H9 (cell line): ENCODE results near the gene CHD6. TPM values are rescaled to one million over a fixed set of nuclear protein-coding genes. Genes with fewer than 3 reads are reported as not detected.

Experiments
- DNase-seq: peaks from one replicate; pipeline ENCODE4 v3.0.0-alpha.2; 2017
- H2AFZ ChIP-seq: one replicate; pipeline ENCODE4 v1.6.1; 2013; ENCODE audit warnings: mild to moderate bottlenecking, low read length, control low read depth, moderate library complexity
- H2AK5ac ChIP-seq: 2 replicates; pipeline ENCODE4 v1.6.1; 2013; ENCODE audit warnings: low read length, control low read depth, mixed read lengths; ENCODE audit not compliant: insufficient read length
- H2BK120ac ChIP-seq: one replicate; pipeline ENCODE4 v1.6.1; 2013; ENCODE audit warnings: low read depth, mild to moderate bottlenecking, low read length, control low read depth, inconsistent platforms; ENCODE audit not compliant: poor library complexity, severe bottlenecking
- H2BK12ac ChIP-seq: 2 replicates; pipeline ENCODE4 v1.6.1; 2013; ENCODE audit warnings: low read length, control low read depth, mixed read lengths, low read depth; ENCODE audit not compliant: insufficient read length
- H2BK15ac ChIP-seq: 2 replicates; pipeline ENCODE4 v1.6.1; 2013; ENCODE audit warnings: low read depth, low read length, control low read depth
- H2BK20ac ChIP-seq: one replicate; pipeline ENCODE4 v1.6.1; 2013; ENCODE audit warnings: low read depth, mild to moderate bottlenecking, low read length, control low read depth, inconsistent platforms; ENCODE audit not compliant: poor library complexity, severe bottlenecking
- H2BK5ac ChIP-seq: 2 replicates; pipeline ENCODE4 v1.6.1; 2013; ENCODE audit warnings: low read length, control low read depth, mixed read lengths; ENCODE audit not compliant: insufficient read length
- H3K14ac ChIP-seq: 2 replicates; pipeline ENCODE4 v1.6.1; 2013; ENCODE audit warnings: low read length, control low read depth; ENCODE audit not compliant: insufficient read depth
- H3K18ac ChIP-seq: 2 replicates; pipeline ENCODE4 v1.6.1; 2013; ENCODE audit warnings: low read depth, mild to moderate bottlenecking, mixed read lengths, low read length, control low read depth; ENCODE audit not compliant: insufficient read length
- H3K23ac ChIP-seq: 2 replicates; pipeline ENCODE4 v1.6.1; 2013; ENCODE audit warnings: low read length, control low read depth, mixed read lengths, low read depth; ENCODE audit not compliant: insufficient read length
- H3K23me2 ChIP-seq: 2 replicates; pipeline ENCODE4 v1.6.1; 2013; ENCODE audit warnings: low read depth, mild to moderate bottlenecking, mixed read lengths, low read length, control low read depth; ENCODE audit not compliant: insufficient read length, poor library complexity, severe bottlenecking
- H3K27ac ChIP-seq: 2 replicates; pipeline ENCODE4 v1.5.1; 2013; ENCODE audit warnings: low read length, control low read depth, mixed read lengths, low read depth; ENCODE audit not compliant: insufficient read length
- H3K27me3 ChIP-seq: 2 replicates; pipeline ENCODE4 v1.6.1; 2013; ENCODE audit warnings: low read length, control low read depth, inconsistent platforms; ENCODE audit not compliant: insufficient read depth
- H3K4ac ChIP-seq: 2 replicates; pipeline ENCODE4 v1.6.1; 2013; ENCODE audit warnings: low read depth, mild to moderate bottlenecking, control low read depth, inconsistent platforms, low read length, moderate library complexity
- H3K4me1 ChIP-seq: 2 replicates; pipeline ENCODE4 v1.6.1; 2013; ENCODE audit warnings: low read length, control low read depth, inconsistent platforms; ENCODE audit not compliant: insufficient read depth
- H3K4me2 ChIP-seq: 2 replicates; pipeline ENCODE4 v1.6.1; 2013; ENCODE audit warnings: low read length, control low read depth, mixed read lengths; ENCODE audit not compliant: insufficient read length, insufficient read depth
- H3K56ac ChIP-seq: 2 replicates; pipeline ENCODE4 v1.6.1; 2013; ENCODE audit warnings: low read depth, mild to moderate bottlenecking, mixed read lengths, low read length, control low read depth; ENCODE audit not compliant: insufficient read length
- H3K79me1 ChIP-seq: 2 replicates; pipeline ENCODE4 v1.6.1; 2013; ENCODE audit warnings: low read depth, mild to moderate bottlenecking, moderate library complexity, low read length, control low read depth, inconsistent platforms; ENCODE audit not compliant: insufficient read depth, poor library complexity, severe bottlenecking
- H3K79me2 ChIP-seq: 2 replicates; pipeline ENCODE4 v1.6.1; 2013; ENCODE audit warnings: low read length, control low read depth, inconsistent platforms; ENCODE audit not compliant: insufficient read depth
- H3K9ac ChIP-seq: 2 replicates; pipeline ENCODE4 v1.6.1; 2013; ENCODE audit warnings: low read length, control low read depth, mixed read lengths; ENCODE audit not compliant: insufficient read length; ENCODE audit errors: extremely low read depth
- H3K9me3 ChIP-seq: one replicate; pipeline ENCODE4 v1.6.1; 2013; ENCODE audit warnings: low read depth, low read length, inconsistent platforms; ENCODE audit not compliant: control insufficient read depth
- H3T11ph ChIP-seq: one replicate; pipeline ENCODE4 v1.6.1; 2013; ENCODE audit warnings: mild to moderate bottlenecking, low read length, control low read depth, inconsistent platforms
- H4K20me1 ChIP-seq: one replicate; pipeline ENCODE4 v1.6.1; 2013; ENCODE audit not compliant: control insufficient read depth, insufficient read length, insufficient read depth
- H4K5ac ChIP-seq: 2 replicates; pipeline ENCODE4 v1.6.1; 2013; ENCODE audit warnings: low read depth, mild to moderate bottlenecking, mixed read lengths, low read length, control low read depth; ENCODE audit not compliant: insufficient read length
- H4K8ac ChIP-seq: replicated peaks from 2 replicates; pipeline ENCODE4 v1.6.1; 2013; ENCODE audit warnings: low read length, control low read depth, mixed read lengths, low read depth; ENCODE audit not compliant: insufficient read length
- H4K91ac ChIP-seq: 2 replicates; pipeline ENCODE4 v1.6.1; 2013; ENCODE audit warnings: low read depth, mild to moderate bottlenecking, moderate library complexity, mixed read lengths, low read length, control low read depth; ENCODE audit not compliant: insufficient read length
- H3K27ac Mint-ChIP-seq, 3 experiments: 2 replicates in 2 of 3; 3 replicates in 1 of 3; pipeline ENCODE4 v1.8.0; 2020 to 2021; ENCODE audit warnings: mixed read lengths in 3 of 3, mild to moderate bottlenecking in 1 of 3, moderate library complexity in 1 of 3
- H3K27me3 Mint-ChIP-seq: 2 replicates; pipeline ENCODE4 v1.8.0; 2021; ENCODE audit warnings: low read depth, mild to moderate bottlenecking, moderate library complexity, mixed read lengths
- H3K36me3 Mint-ChIP-seq, 3 experiments: 2 replicates in 2 of 3; 3 replicates in 1 of 3; pipeline ENCODE4 v1.8.0; 2020 to 2021; ENCODE audit warnings: low read depth in 3 of 3, mixed read lengths in 3 of 3; ENCODE audit not compliant: insufficient read depth in 1 of 3
- H3K4me1 Mint-ChIP-seq, 2 experiments: 2 replicates each; pipeline ENCODE4 v1.8.0; 2020; ENCODE audit warnings: mixed read lengths in 2 of 2
- H3K4me3 Mint-ChIP-seq, 2 experiments: 2 replicates in 1 of 2; 3 replicates in 1 of 2; pipeline ENCODE4 v1.8.0; 2020 to 2021; ENCODE audit warnings: mild to moderate bottlenecking in 2 of 2, mixed read lengths in 2 of 2, moderate library complexity in 1 of 2
- H3K9me3 Mint-ChIP-seq, 2 experiments: 2 replicates in 1 of 2; 3 replicates in 1 of 2; pipeline ENCODE4 v1.8.0; 2020; ENCODE audit warnings: mild to moderate bottlenecking in 2 of 2, mixed read lengths in 2 of 2, moderate library complexity in 1 of 2
- CTCF ChIP-seq: fragments of 200-600 bp; sonication (generic); conservative IDR thresholded peaks from 3 replicates; pipeline ENCODE4 v1.8.0; 2021; ENCODE audit warnings: antibody characterized with exemption, mild to moderate bottlenecking
- WGBS: extraction: QIAGEN DNeasy Blood & Tissue Kit; methylation state at CpG from one replicate; pipeline ENCODE4 v1.1.7; 2013; ENCODE audit warnings: missing lambda C conversion rate, low lambda C conversion rate, mixed read lengths; ENCODE audit not compliant: insufficient read length; ENCODE audit errors: extremely low coverage; 5-methylcytosine and 5-hydroxymethylcytosine counted together
- total RNA-seq: library from RNA; stranded (reverse); gene quantifications from 2 replicates; pipeline ENCODE4 v1.2.1, GENCODE V29; 2021

Gene CHD6
- total RNA-seq, 1 experiment from 2014 or later = 51.5 TPM

- no peak overlapping the region for H4K91ac ChIP-seq
Measured at GRCh38 chr20:41560970-41561369, 57.2 kb downstream of the CHD6 start.

More at GRCh38 chr20:41560970-41561369, 57.2 kb downstream of the CHD6 start:
- H3K56ac ChIP-seq = no peak overlapping the region
- no peak for DNase-seq
- no peak overlapping the region for H3K27ac ChIP-seq
- Mint-ChIP-seq H3K9me3 (peaks cover 14 to 17% of the 10 kb centered on the region in 2 experiments), H3K4me1 (peaks cover 34% of the 10 kb centered on the region in 2 experiments), H3K27ac (no peak overlapping the region), H3K4me3 (no peak overlapping the region), H3K27me3 (no peaks in the 10 kb centered on the region), H3K36me3 (peaks cover 15 to 33% (median 27%) of the 10 kb centered on the region in 3 experiments)
- H3K79me2 ChIP-seq = peaks cover 30% of the 10 kb centered on the region; the same call in 1 of the 2 replicates
- no peak overlapping the region for H2BK120ac ChIP-seq
- no peak overlapping the region for H2BK15ac ChIP-seq
- H2BK12ac ChIP-seq = no peak overlapping the region
- peaks cover 5% of the 10 kb centered on the region for H3K4me1 ChIP-seq
- no peak overlapping the region for H2AK5ac ChIP-seq
- H3K23ac ChIP-seq = no peak overlapping the region
- no peaks in the 10 kb centered on the region for H3K27me3 ChIP-seq
- TF ChIP-seq CTCF = no peak
- no peak overlapping the region for H2AFZ ChIP-seq
- H4K5ac ChIP-seq = no peak overlapping the region
- no peak overlapping the region for H3K4me2 ChIP-seq
- no peak overlapping the region for H3K9ac ChIP-seq
- H4K8ac ChIP-seq = no peak overlapping the region
- no peak overlapping the region for H2BK5ac ChIP-seq
- H3K14ac ChIP-seq = no peak overlapping the region
- H3K18ac ChIP-seq = no peak overlapping the region
- H3K9me3 ChIP-seq = peaks cover 7% of the 10 kb centered on the region
- no peak overlapping the region for H2BK20ac ChIP-seq
- no peaks in the 10 kb centered on the region for H3K23me2 ChIP-seq
- no CpG with 5 or more reads among the region's 1 CpG for WGBS
- H3K79me1 ChIP-seq = peaks cover 11% of the 10 kb centered on the region
- H3T11ph ChIP-seq = no peak overlapping the region
- no peaks in the 10 kb centered on the region for H4K20me1 ChIP-seq
- H3K4ac ChIP-seq = no peak overlapping the region
